K562 (cell line): ENCODE data around the gene PLD1. TPM values are rescaled to one million over a fixed set of nuclear protein-coding genes. Genes with fewer than 3 reads are reported as not detected.

Experiments
- ATAC-seq: fragments of 200-7000 bp; cut with Tn5 transposase; 3 replicates; pipeline ENCODE4 v1.9.1; 2020; ENCODE audit warnings: moderate library complexity
- BruUV-seq: library from RNA; stranded (reverse); fragments of 400-500 nt; replicated peaks from 2 replicates; lab custom pipeline; 2021; lab: Mats Ljungman, UMichigan
- CTCF ChIA-PET: fragments of 300-600 bp; formaldehyde crosslinking; extraction: SDS; loops from one replicate; lab custom pipeline; 2021; ENCODE audit warnings: low intra/inter-chr PET ratio; lab: Yijun Ruan, JAX
- POLR2A ChIA-PET: fragments of 300-600, 350-650 bp; sonication (Branson Sonifier 250); formaldehyde crosslinking; extraction: SDS; loops from one replicate; lab custom pipeline; 2021; ENCODE audit warnings: antibody characterized with exemption, inconsistent platforms; lab: Yijun Ruan, JAX
- DNase-seq, 4 experiments: peaks; one replicate each; pipeline versions ENCODE4 v3.0.0 to v3.0.0-alpha.2; 2011 to 2018; ENCODE audit warnings: low spot score in 3 of 4, mixed read lengths in 3 of 4; ENCODE audit errors: extremely low read depth in 1 of 4
- FAIRE-seq: peaks from 2 replicates; lab custom pipeline; 2011; peaks lifted over from hg19 to GRCh38; lab: Jason Lieb, UNC
- H2AFZ ChIP-seq: 2 replicates; pipeline ENCODE4 v1.6.0; 2011; ENCODE audit warnings: low read depth, low read length, control low read depth, inconsistent platforms
- H3K27ac ChIP-seq: fragments of 200-600 bp; 3 replicates; pipeline ENCODE4 v1.8.0; 2011; ENCODE audit warnings: low read depth, mild to moderate bottlenecking, control low read depth, inconsistent platforms, low read length, moderate library complexity, mixed read lengths; ENCODE audit errors: extremely low read depth
- H3K27me3 ChIP-seq, 2 experiments: fragments of 300-600 bp in 1 of 2; 2 replicates in 1 of 2; 3 replicates in 1 of 2; pipeline versions ENCODE4 v1.6.0 to v1.8.0; 2011; ENCODE audit warnings: inconsistent platforms in 2 of 2, low read length in 2 of 2, mild to moderate bottlenecking in 1 of 2, mixed read lengths in 1 of 2, moderate library complexity in 1 of 2; ENCODE audit not compliant: control insufficient read depth in 2 of 2, insufficient read depth in 2 of 2
- H3K36me3 ChIP-seq: fragments of 300-600 bp; 3 replicates; pipeline ENCODE4 v1.8.0; 2011; ENCODE audit warnings: mild to moderate bottlenecking, low read length, inconsistent platforms; ENCODE audit not compliant: control insufficient read depth, insufficient read depth
- H3K4me1 ChIP-seq, 2 experiments: fragments of 200-600 bp in 1 of 2; replicated peaks in 1 of 2; 2 replicates in 1 of 2; 3 replicates in 1 of 2; pipeline versions ENCODE4 v1.5.1 to v1.8.0; 2011; ENCODE audit warnings: inconsistent platforms in 2 of 2, low read length in 2 of 2, mild to moderate bottlenecking in 1 of 2, mixed read lengths in 1 of 2, moderate library complexity in 1 of 2; ENCODE audit not compliant: control insufficient read depth in 2 of 2, insufficient read depth in 2 of 2
- H3K4me2 ChIP-seq: 2 replicates; pipeline ENCODE4 v1.6.1; 2011; ENCODE audit warnings: low read length, control low read depth, inconsistent platforms, mixed read lengths; ENCODE audit not compliant: insufficient read depth
- H3K4me3 ChIP-seq: fragments of 200-600 bp; sonication (generic), shearing (Covaris generic); 2 replicates; pipeline ENCODE4 v1.5.1; 2016; ENCODE audit warnings: control low read depth, inconsistent platforms
- H3K79me2 ChIP-seq: fragments of 200-600 bp; 3 replicates; pipeline ENCODE4 v1.8.0; 2011; ENCODE audit warnings: low read length, inconsistent platforms; ENCODE audit not compliant: control insufficient read depth, insufficient read depth
- H3K9ac ChIP-seq, 2 experiments: 2 replicates each; pipeline versions ENCODE4 v1.6.0 to v1.6.1; 2011; ENCODE audit warnings: low read depth in 2 of 2, low read length in 2 of 2, control low read depth in 1 of 2, inconsistent platforms in 1 of 2, mild to moderate bottlenecking in 1 of 2, mixed read lengths in 1 of 2; ENCODE audit not compliant: insufficient read depth in 1 of 2
- H3K9me1 ChIP-seq: one replicate; pipeline ENCODE4 v1.6.0; 2011; ENCODE audit warnings: inconsistent platforms, mild to moderate bottlenecking, low read length, moderate library complexity; ENCODE audit not compliant: control insufficient read depth, insufficient read depth
- H3K9me3 ChIP-seq: replicated peaks from 2 replicates; pipeline ENCODE4 v1.5.1; 2011; ENCODE audit warnings: low read depth, low read length, inconsistent platforms; ENCODE audit not compliant: control insufficient read depth, insufficient read depth
- H4K20me1 ChIP-seq: replicated peaks from 2 replicates; pipeline ENCODE4 v1.6.1; 2011; ENCODE audit warnings: low read length, inconsistent platforms, mixed read lengths; ENCODE audit not compliant: control insufficient read depth, insufficient read depth
- ELF2 ChIP-seq: fragments of 250-450 bp; sonication (Bioruptor Pico); IDR thresholded peaks from 2 replicates; pipeline ENCODE4 v1.5.0; 2021; ENCODE audit warnings: mild to moderate bottlenecking
- GABPB2 ChIP-seq: fragments of 250-450 bp; sonication (Bioruptor Pico); conservative IDR thresholded peaks from 2 replicates; pipeline ENCODE4 v1.5.1; 2021; ENCODE audit warnings: mild to moderate bottlenecking
- MEIS2 ChIP-seq: fragments of 450-650 bp; IDR thresholded peaks from 2 replicates; pipeline ENCODE4 v1.6.1; 2014; ENCODE audit warnings: mild to moderate bottlenecking; ENCODE audit not compliant: partially characterized antibody
- SIN3A ChIP-seq, 2 experiments: fragments of 150-350 bp in 1 of 2; IDR thresholded peaks; 2 replicates each; pipeline ENCODE4 v1.6.1; 2011 to 2016; ENCODE audit warnings: borderline replicate concordance in 2 of 2, low read depth in 2 of 2, low read length in 2 of 2, mild to moderate bottlenecking in 2 of 2, moderate library complexity in 2 of 2; ENCODE audit not compliant: control insufficient read depth in 1 of 2
- ZFX ChIP-seq: sonication (generic); formaldehyde crosslinking; IDR thresholded peaks from 2 replicates; pipeline ENCODE4 v1.8.0; 2022; ENCODE audit warnings: mild to moderate bottlenecking, missing genetic modification reagents, moderate library complexity
- ZKSCAN8 ChIP-seq: fragments of 200-800 bp; sonication (Bioruptor generic); IDR thresholded peaks from 2 replicates; pipeline ENCODE4 v1.6.1; 2016; ENCODE audit warnings: missing genetic modification characterization, missing compliant biosample characterization
- ZNF239 ChIP-seq: fragments of 250-450 bp; sonication (Bioruptor Pico); IDR thresholded peaks from 2 replicates; pipeline ENCODE4 v1.4.0; 2020; ENCODE audit warnings: mild to moderate bottlenecking
- ZNF57 ChIP-seq: fragments of 450-650 bp; formaldehyde crosslinking; IDR thresholded peaks from 2 replicates; pipeline ENCODE4 v1.4.0; 2020; ENCODE audit warnings: mild to moderate bottlenecking, moderate library complexity
- WGBS: fragments of 100-300 bp; shearing (Covaris generic); methylation state at CpG from one replicate; pipeline ENCODE4 v1.1.6; 2016; ENCODE audit warnings: low coverage, mixed read lengths; ENCODE audit not compliant: insufficient coverage; ENCODE audit errors: missing lambda C conversion rate; 5-methylcytosine and 5-hydroxymethylcytosine counted together
- in situ Hi-C: fragments of 300-500 bp; cut with MboI; formaldehyde crosslinking; loops from 4 replicates; pipeline ENCODE4 v1.15.0; 2018; ENCODE audit warnings: inconsistent platforms, mixed read lengths
- intact Hi-C: fragments of 100-400 bp; cut with micrococcal nuclease; formaldehyde crosslinking; loops from 2 replicates; pipeline ENCODE4 v1.14.2; 2022
- polyA plus RNA-seq, 8 experiments: library from polyadenylated mRNA; depleted of rRNA in 4 of 8; stranded (reverse) in 5 of 8; unstranded in 3 of 8; fragments of >200 nt; fragmentation: Nextera tagmentation in 2 of 8; fragmentation: Illumina TruSeq in 1 of 8; extraction: Ambion mirVana in 2 of 8; extraction: Trizol in 1 of 8; gene quantifications; 2 replicates each; pipeline versions ENCODE4 v1.2.1 to v1.2.3, GENCODE V29; 2011 to 2014; ENCODE audit warnings: inconsistent platforms in 1 of 8, missing spikeins in 1 of 8
- total RNA-seq, 7 experiments: library from RNA; depleted of rRNA in 6 of 7; stranded (reverse); fragments of >200 nt in 6 of 7; fragmentation: Illumina TruSeq in 2 of 7; extraction: Trizol in 2 of 7; gene quantifications; 2 replicates each; pipeline versions ENCODE4 v1.2.1 to v1.2.3, GENCODE V29; 2011 to 2021; ENCODE audit warnings: low replicate concordance in 1 of 7
- TF ChIP-seq, protein P1 (sequence below), 2 experiments: IDR thresholded peaks in 1 of 2; conservative IDR thresholded peaks in 1 of 2; 2 replicates each; pipeline ENCODE4 v1.6.1; 2016; ENCODE audit warnings: low read depth in 2 of 2, mild to moderate bottlenecking in 1 of 2, missing compliant biosample characterization in 1 of 2, missing genetic modification characterization in 1 of 2, moderate library complexity in 1 of 2
- TF ChIP-seq, protein P2 (sequence below): sonication (generic); IDR thresholded peaks from 2 replicates; pipeline ENCODE4 v1.6.1; 2016
- TF ChIP-seq, protein P3 (sequence below): fragments of 450-650 bp; IDR thresholded peaks from 2 replicates; pipeline ENCODE4 v1.6.1; 2016

PLD1 gene
- total and polyA plus RNA-seq, 9 of the 15 experiments (the other 6 are each of a cell fraction or from before 2014, with no cell fraction given): 8.4 to 26.1 (median 18.6) TPM

DNA sequence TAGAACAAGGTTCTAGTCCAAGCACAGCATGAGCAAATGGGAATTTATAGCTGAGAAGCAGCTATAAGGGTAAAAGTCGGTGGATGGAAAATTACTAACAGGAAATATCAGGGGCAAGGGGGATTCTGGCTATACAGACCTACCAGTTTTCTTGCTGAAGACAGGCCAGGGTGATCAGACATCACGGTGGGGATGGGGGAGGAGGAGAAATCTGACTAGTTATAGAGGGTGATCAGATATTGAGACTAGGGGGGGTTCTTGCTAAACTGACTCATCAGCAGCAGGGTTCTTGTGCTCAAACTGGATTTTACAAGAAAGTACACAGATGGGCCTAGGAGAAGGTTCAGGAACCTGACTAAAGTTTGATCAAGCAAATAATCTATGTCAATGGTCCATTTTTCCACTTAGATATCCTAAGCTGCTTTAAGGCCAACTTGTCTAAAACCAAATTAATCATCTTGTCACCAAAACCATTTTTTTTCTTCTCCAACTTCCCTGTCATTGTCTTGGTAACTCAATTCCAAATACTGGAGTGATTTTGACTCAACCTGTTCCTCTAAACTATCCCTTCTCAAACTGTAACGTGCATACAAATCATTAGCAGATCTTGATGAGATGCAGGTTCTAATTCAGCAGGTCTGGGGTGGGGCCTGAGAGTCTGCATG lies 37.4 kb upstream of the PLD1 start:
- 9% methylated on average over 3 of the region's 3 CpGs for WGBS
- no peak overlapping the region for H3K4me2 ChIP-seq
- FAIRE-seq (no peak), DNase-seq (no peak), ATAC-seq (no peak)
- no peak overlapping the region for H3K4me3 ChIP-seq
- intact Hi-C loops (no loop called here), in situ Hi-C loops (no loop called here)
- no peaks in the 10 kb centered on the region for H3K9me1 ChIP-seq
- POLR2A ChIA-PET: no interaction called here
- no peak overlapping the region for H2AFZ ChIP-seq
- no peaks in the 10 kb centered on the region for H3K36me3 ChIP-seq
- no peak overlapping the region for H3K27ac ChIP-seq
- H3K9me3 ChIP-seq: no peaks in the 10 kb centered on the region
- H3K4me1 ChIP-seq: peaks cover 6% of the 10 kb centered on the region in 2 experiments; a peak in 3 of 5 replicates
- H3K27me3 ChIP-seq: no peaks in the 10 kb centered on the region; a peak in 1 of 5 replicates
- no peak overlapping the region for H3K9ac ChIP-seq
- no peaks in the 10 kb centered on the region for H3K79me2 ChIP-seq
- TF ChIP-seq MEIS2 (peak; percentile 83), ZNF57 (CRISPR knock-in tag) (no peak), SIN3A (IDR thresholded peaks at IDR 0.05; ENCODE audit: borderline replicate concordance in 2 of 2, control insufficient read depth in 1 of 2, low read depth in 2 of 2, low read length in 2 of 2) (no peak), GABPB2 (CRISPR knock-in tag) (no peak), ELF2 (CRISPR knock-in tag) (no peak), ZKSCAN8 (no peak), ZNF239 (CRISPR knock-in tag) (no peak), ZFX (CRISPR knock-in tag) (0 out of 2 replicates have a peak, but pooled peaks have one; percentile 12)
- TF ChIP-seq, protein P1, sequence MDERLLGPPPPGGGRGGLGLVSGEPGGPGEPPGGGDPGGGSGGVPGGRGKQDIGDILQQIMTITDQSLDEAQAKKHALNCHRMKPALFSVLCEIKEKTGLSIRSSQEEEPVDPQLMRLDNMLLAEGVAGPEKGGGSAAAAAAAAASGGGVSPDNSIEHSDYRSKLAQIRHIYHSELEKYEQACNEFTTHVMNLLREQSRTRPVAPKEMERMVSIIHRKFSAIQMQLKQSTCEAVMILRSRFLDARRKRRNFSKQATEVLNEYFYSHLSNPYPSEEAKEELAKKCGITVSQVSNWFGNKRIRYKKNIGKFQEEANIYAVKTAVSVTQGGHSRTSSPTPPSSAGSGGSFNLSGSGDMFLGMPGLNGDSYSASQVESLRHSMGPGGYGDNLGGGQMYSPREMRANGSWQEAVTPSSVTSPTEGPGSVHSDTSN (CRISPR knock-in tag; IDR thresholded peaks at IDR 0.05; ENCODE audit: low read depth): no peak
- TF ChIP-seq, protein P1 (tag; conservative IDR thresholded peaks at IDR 0.05; ENCODE audit: low read depth): peak; percentile 79; the same call in 1 of the 2 replicates
- TF ChIP-seq, protein P2, sequence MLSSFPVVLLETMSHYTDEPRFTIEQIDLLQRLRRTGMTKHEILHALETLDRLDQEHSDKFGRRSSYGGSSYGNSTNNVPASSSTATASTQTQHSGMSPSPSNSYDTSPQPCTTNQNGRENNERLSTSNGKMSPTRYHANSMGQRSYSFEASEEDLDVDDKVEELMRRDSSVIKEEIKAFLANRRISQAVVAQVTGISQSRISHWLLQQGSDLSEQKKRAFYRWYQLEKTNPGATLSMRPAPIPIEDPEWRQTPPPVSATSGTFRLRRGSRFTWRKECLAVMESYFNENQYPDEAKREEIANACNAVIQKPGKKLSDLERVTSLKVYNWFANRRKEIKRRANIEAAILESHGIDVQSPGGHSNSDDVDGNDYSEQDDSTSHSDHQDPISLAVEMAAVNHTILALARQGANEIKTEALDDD: peak; percentile 55
- TF ChIP-seq, protein P3, sequence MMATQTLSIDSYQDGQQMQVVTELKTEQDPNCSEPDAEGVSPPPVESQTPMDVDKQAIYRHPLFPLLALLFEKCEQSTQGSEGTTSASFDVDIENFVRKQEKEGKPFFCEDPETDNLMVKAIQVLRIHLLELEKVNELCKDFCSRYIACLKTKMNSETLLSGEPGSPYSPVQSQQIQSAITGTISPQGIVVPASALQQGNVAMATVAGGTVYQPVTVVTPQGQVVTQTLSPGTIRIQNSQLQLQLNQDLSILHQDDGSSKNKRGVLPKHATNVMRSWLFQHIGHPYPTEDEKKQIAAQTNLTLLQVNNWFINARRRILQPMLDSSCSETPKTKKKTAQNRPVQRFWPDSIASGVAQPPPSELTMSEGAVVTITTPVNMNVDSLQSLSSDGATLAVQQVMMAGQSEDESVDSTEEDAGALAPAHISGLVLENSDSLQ: peak; percentile 45; the same call in 1 of the 2 replicates
- CTCF ChIA-PET: no interaction called here
- BruUV-seq: no TSS peak
- H4K20me1 ChIP-seq: no peaks in the 10 kb centered on the region
